GM19463 (cell line): ENCODE measurements around the gene MAP6.

Experiments
- ATAC-seq: cut with Tn5 transposase; IDR thresholded peaks from one replicate; pipeline ENCODE4 v1.9.1; 2021; ENCODE audit warnings: mild to moderate bottlenecking, moderate library complexity; ENCODE audit not compliant: unreplicated experiment

Gene MAP6

GRCh38 chr11:75632450-75632849 is 36.4 kb downstream of the MAP6 start:
- ATAC-seq: no peak

- no peak for ATAC-seq
Observed at GRCh38 chr11:75631086-75631730, 37.6 kb downstream of the MAP6 start.

GRCh38 chr11:75627906-75628668 is 40.8 kb downstream of the MAP6 start:
- ATAC-seq: no peak

- no peak for ATAC-seq
Observed at GRCh38 chr11:75626889-75627529, 41.8 kb downstream of the MAP6 start.

GRCh38 chr11:75625991-75626888 is 42.6 kb downstream of the MAP6 start:
- ATAC-seq: no peak

GRCh38 chr11:75625021-75625420 is 43.8 kb downstream of the MAP6 start:
- no peak for ATAC-seq

- ATAC-seq: no peak
Observed at GRCh38 chr11:75616281-75616680, 52.6 kb downstream of the MAP6 start.

- ATAC-seq: no peak
Observed at GRCh38 chr11:75615751-75616150, 53.1 kb downstream of the MAP6 start.

- no peak for ATAC-seq
Observed at GRCh38 chr11:75611823-75612222, 57.0 kb downstream of the MAP6 start.

- no peak for ATAC-seq
Observed at GRCh38 chr11:75606099-75606498, 62.7 kb downstream of the MAP6 start.

GRCh38 chr11:75603791-75604736 is 64.8 kb downstream of the MAP6 start:
- no peak for ATAC-seq

- no peak for ATAC-seq
Observed at GRCh38 chr11:75602951-75603350, 65.9 kb downstream of the MAP6 start.

- ATAC-seq: no peak
Observed at GRCh38 chr11:75601494-75601893, 67.3 kb downstream of the MAP6 start.

GRCh38 chr11:75600356-75600755 is 68.5 kb downstream of the MAP6 start:
- ATAC-seq: no peak

- ATAC-seq: no peak
Observed at GRCh38 chr11:75598900-75599299, 69.9 kb downstream of the MAP6 start.

GRCh38 chr11:75598264-75598663 is 70.6 kb downstream of the MAP6 start:
- ATAC-seq: no peak

- ATAC-seq: no peak
Observed at GRCh38 chr11:75597636-75598035, 71.2 kb downstream of the MAP6 start.

GRCh38 chr11:75596914-75597313 is 71.9 kb downstream of the MAP6 start:
- no peak for ATAC-seq

GRCh38 chr11:75595429-75595828 is 73.4 kb downstream of the MAP6 start:
- ATAC-seq: no peak

GRCh38 chr11:75594211-75594610 is 74.6 kb downstream of the MAP6 start:
- no peak for ATAC-seq
